HG02981 (cell line): ENCODE results near the gene PDZD4.

Experiments
- ATAC-seq: cut with Tn5 transposase; IDR thresholded peaks from one replicate; pipeline ENCODE4 v1.9.1; 2021; ENCODE audit warnings: mild to moderate bottlenecking, moderate library complexity; ENCODE audit not compliant: unreplicated experiment

The PDZD4 gene

GRCh38 chrX:153763298-153763932 lies 66.9 kb downstream of the PDZD4 start:
- ATAC-seq, result no peak

- ATAC-seq, result no peak
These were observed 67.6 kb downstream of the PDZD4 start for GRCh38 chrX:153762626-153763173.

- no peak for ATAC-seq
These were observed 68.5 kb downstream of the PDZD4 start for GRCh38 chrX:153761863-153762262.

GRCh38 chrX:153755136-153755535 lies 75.2 kb downstream of the PDZD4 start:
- ATAC-seq, result no peak
